B cell (primary cell): ENCODE measurements around the gene OR4N5.

Experiments
- EZH2 ChIP-seq: IDR thresholded peaks from 2 replicates; pipeline ENCODE4 v1.6.1; 2012; ENCODE audit warnings: borderline replicate concordance, low read depth, mild to moderate bottlenecking, moderate library complexity, low read length; ENCODE audit not compliant: insufficient read depth, poor library complexity, severe bottlenecking
- TF ChIP-seq, protein P1 (sequence below): fragments of 200-600 bp; IDR thresholded peaks from one replicate; pipeline ENCODE4 v1.8.0; 2022; ENCODE audit warnings: antibody characterized with exemption, mild to moderate bottlenecking

DNA sequence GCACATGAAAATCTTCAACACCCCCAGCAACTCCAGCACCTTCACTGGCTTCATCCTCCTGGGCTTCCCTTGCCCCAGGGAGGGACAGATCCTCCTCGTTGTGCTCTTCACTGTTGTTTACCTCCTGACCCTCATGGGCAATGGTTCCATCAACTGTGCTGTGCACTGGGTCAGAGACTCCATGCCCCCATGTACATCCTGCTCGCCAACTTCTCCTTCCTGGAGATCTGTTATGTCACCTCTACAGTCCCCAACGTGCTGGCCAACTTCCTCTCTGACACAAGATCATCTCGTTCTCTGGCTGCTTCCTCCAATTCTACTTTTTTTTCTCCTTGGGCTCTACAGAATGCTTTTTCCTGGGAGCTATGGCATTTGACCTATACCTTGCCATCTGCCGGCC lies 40.6 kb downstream of the OR4N5 start:
- TF ChIP-seq, protein P1, sequence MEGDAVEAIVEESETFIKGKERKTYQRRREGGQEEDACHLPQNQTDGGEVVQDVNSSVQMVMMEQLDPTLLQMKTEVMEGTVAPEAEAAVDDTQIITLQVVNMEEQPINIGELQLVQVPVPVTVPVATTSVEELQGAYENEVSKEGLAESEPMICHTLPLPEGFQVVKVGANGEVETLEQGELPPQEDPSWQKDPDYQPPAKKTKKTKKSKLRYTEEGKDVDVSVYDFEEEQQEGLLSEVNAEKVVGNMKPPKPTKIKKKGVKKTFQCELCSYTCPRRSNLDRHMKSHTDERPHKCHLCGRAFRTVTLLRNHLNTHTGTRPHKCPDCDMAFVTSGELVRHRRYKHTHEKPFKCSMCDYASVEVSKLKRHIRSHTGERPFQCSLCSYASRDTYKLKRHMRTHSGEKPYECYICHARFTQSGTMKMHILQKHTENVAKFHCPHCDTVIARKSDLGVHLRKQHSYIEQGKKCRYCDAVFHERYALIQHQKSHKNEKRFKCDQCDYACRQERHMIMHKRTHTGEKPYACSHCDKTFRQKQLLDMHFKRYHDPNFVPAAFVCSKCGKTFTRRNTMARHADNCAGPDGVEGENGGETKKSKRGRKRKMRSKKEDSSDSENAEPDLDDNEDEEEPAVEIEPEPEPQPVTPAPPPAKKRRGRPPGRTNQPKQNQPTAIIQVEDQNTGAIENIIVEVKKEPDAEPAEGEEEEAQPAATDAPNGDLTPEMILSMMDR, result no peak
- TF ChIP-seq EZH2, result no peak
